Uterus (tissue), 4 donors: ENCODE results near the gene WDR17. TPM values are rescaled to one million over a fixed set of nuclear protein-coding genes. Genes with fewer than 3 reads are reported as not detected.

Experiments used
- DNase-seq, 2 donors: peaks; one replicate each; pipeline ENCODE4 v3.0.0-alpha.2; 2019 to 2020
- H3K27ac ChIP-seq, 2 donors: fragments of 200-600 bp; sonication (generic); 1 replicate in 1 of 2; 2 replicates in 1 of 2; pipeline ENCODE4 v1.5.1; 2016 to 2018
- H3K27me3 ChIP-seq, 2 donors: fragments of 200-600 bp; sonication (generic); one replicate each; pipeline ENCODE4 v1.5.1; 2018 to 2019; ENCODE audit warnings: control low read depth in 1 of 2
- H3K36me3 ChIP-seq, 2 donors: fragments of 200-600 bp; sonication (generic); one replicate each; pipeline ENCODE4 v1.5.1; 2019; ENCODE audit warnings: control low read depth in 1 of 2
- H3K4me1 ChIP-seq, 2 donors: fragments of 200-600 bp; sonication (generic); one replicate each; pipeline ENCODE4 v1.5.1; 2018 to 2019; ENCODE audit warnings: control low read depth in 1 of 2
- H3K4me3 ChIP-seq, 2 donors: fragments of 200-600 bp; sonication (generic); 1 replicate in 1 of 2; 2 replicates in 1 of 2; pipeline ENCODE4 v1.5.1; 2018 to 2019; ENCODE audit warnings: mild to moderate bottlenecking in 1 of 2
- H3K9me3 ChIP-seq, 2 donors: fragments of 200-600 bp; sonication (generic); one replicate each; pipeline ENCODE4 v1.5.1; 2019; ENCODE audit warnings: control low read depth in 1 of 2
- POLR2A ChIP-seq, 2 donors: fragments of 450-650 bp; IDR thresholded peaks; one replicate each; pipeline ENCODE4 v1.6.1; 2016; ENCODE audit warnings: antibody characterized with exemption in 2 of 2, mild to moderate bottlenecking in 1 of 2, moderate library complexity in 1 of 2
- intact Hi-C: fragments of 100-400 bp; cut with DNase I; formaldehyde crosslinking; loops from one replicate; pipeline ENCODE4 v1.15.1; 2023; ENCODE audit warnings: low total_unique reads
- total RNA-seq, 4 donors: library from RNA; depleted of rRNA in 3 of 4; stranded (reverse); fragments of >200 nt in 3 of 4; gene quantifications; one replicate each; pipeline versions ENCODE4 v1.1.0 to v1.2.4, GENCODE V29; 2014 to 2023
- TF ChIP-seq, protein P1 (sequence below), 4 experiments: fragments of 200-600 bp in 2 of 4; fragments of 450-650 bp in 2 of 4; sonication (generic) in 2 of 4; IDR thresholded peaks; one replicate each; pipeline ENCODE4 v1.5.1; 2016 to 2019; ENCODE audit warnings: antibody characterized with exemption in 4 of 4, mild to moderate bottlenecking in 2 of 4, moderate library complexity in 1 of 4
- donor health status: DM: yes; HTN: yes; CAD: no.

Gene WDR17
- total RNA-seq, 4 donors from 2014 or later, result 0.51 to 7.2 (median 4.5) TPM

- TF ChIP-seq, protein P1, sequence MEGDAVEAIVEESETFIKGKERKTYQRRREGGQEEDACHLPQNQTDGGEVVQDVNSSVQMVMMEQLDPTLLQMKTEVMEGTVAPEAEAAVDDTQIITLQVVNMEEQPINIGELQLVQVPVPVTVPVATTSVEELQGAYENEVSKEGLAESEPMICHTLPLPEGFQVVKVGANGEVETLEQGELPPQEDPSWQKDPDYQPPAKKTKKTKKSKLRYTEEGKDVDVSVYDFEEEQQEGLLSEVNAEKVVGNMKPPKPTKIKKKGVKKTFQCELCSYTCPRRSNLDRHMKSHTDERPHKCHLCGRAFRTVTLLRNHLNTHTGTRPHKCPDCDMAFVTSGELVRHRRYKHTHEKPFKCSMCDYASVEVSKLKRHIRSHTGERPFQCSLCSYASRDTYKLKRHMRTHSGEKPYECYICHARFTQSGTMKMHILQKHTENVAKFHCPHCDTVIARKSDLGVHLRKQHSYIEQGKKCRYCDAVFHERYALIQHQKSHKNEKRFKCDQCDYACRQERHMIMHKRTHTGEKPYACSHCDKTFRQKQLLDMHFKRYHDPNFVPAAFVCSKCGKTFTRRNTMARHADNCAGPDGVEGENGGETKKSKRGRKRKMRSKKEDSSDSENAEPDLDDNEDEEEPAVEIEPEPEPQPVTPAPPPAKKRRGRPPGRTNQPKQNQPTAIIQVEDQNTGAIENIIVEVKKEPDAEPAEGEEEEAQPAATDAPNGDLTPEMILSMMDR (IDR thresholded peaks at IDR 0.05), result no peak
- TF ChIP-seq POLR2A (IDR thresholded peaks at IDR 0.05), result no peak
- Histone ChIP-seq H3K27ac (no peak overlapping the region), H3K4me1 (no peaks in the 10 kb centered on the region), H3K4me3 (no peak overlapping the region), H3K9me3 (no peaks in the 10 kb centered on the region), H3K27me3 (no peaks in the 10 kb centered on the region), H3K36me3 (no peaks in the 10 kb centered on the region)
- intact Hi-C loops, result no loop called here
- no peak for DNase-seq
Measured at GRCh38 chr4:176032454-176032853, 33.2 kb upstream of the WDR17 start.

DNA sequence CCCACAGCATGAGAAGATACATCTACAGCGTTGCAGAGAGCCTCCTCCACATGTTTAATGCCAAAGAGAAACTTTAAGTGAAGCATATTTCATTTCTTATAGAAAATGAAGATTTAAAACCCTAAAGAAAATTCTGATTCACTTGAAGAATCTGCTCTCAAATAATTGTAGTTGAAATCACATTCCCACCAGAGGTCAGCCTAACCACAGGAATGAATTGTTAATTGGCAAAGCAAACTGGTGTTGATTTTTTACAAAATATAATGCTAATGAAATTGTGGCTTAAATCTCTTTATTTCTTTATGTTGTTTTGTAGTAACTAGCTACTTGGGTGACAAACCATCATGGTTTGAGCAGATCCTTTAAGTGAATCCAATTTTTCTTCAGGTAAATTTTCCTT, 31.1 kb upstream of the WDR17 start:
- intact Hi-C loops, result no loop called here
- no peak for TF ChIP-seq POLR2A (IDR thresholded peaks at IDR 0.05)
- TF ChIP-seq, protein P1 (IDR thresholded peaks at IDR 0.05), result peak; percentile 33 to 55 (median 46)

DNA sequence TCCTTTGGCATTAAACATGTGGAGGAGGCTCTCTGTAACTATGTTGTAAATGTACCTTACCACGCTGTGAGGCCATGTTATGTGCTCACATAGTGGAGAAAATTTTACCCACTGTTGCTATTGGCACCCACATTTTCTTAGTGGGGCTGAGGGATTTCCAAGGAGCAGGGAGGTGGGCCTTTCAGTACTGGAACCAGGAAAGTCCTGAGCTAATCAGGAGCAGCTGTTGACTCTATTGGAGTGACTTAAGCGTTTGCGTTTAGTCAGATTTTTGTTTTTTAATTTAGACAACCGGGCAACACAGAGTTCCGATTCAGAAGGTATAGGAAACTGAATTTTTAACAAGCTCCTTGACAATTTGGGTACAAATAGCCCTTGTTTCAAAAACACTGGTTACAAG, 30.7 kb upstream of the WDR17 start:
- no peak for TF ChIP-seq POLR2A (IDR thresholded peaks at IDR 0.05)
- intact Hi-C loops, result no loop called here
- no peaks in the 10 kb centered on the region for H3K4me1 ChIP-seq

More for the DNA sequence above, 31.1 kb upstream of the WDR17 start:
- Histone ChIP-seq H3K27ac (no peak overlapping the region), H3K4me1 (no peaks in the 10 kb centered on the region), H3K4me3 (no peak overlapping the region), H3K36me3 (no peaks in the 10 kb centered on the region), H3K9me3 (no peaks in the 10 kb centered on the region), H3K27me3 (no peaks in the 10 kb centered on the region)
- DNase-seq, result peak in 1 of 2 donors; percentile 33

DNA sequence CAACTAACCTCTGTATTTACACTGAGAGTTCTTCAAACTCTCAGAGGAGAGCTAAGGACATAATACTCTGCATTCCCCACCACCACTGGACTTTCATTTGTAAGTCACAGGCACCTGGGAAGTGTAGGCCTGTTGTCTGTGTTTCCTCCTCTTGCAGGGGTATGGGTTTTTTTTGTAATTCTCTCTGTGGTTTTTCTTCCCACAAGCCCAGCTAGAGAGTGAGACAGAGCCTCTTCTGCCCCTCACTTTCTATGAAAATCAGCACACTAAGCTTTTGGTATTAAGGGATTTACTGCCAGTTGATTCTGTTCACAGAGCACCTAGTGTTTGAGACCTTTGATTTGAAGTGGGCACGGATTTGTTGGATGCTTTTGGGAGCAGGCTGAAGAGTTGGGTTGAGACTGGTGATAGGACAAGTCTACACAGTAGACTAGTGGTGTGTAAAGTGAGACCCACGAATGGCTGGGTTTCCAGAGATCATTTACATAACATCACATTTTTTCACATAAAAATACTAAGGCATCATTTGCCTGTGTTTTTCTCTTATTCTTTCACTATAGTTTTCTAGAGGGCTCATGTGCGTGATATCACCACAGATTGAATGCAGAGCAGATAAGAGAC, 28.9 kb upstream of the WDR17 start:
- no peaks in the 10 kb centered on the region for H3K4me1 ChIP-seq
- no peaks in the 10 kb centered on the region for H3K27me3 ChIP-seq
- H3K9me3 ChIP-seq, result no peaks in the 10 kb centered on the region
- no peaks in the 10 kb centered on the region for H3K36me3 ChIP-seq
- no peak overlapping the region for H3K27ac ChIP-seq
- no peak for DNase-seq
- intact Hi-C loops, result no loop called here
- H3K4me3 ChIP-seq, result no peak overlapping the region
- TF ChIP-seq, protein P1 (IDR thresholded peaks at IDR 0.05), result no peak
- no peak for TF ChIP-seq POLR2A (IDR thresholded peaks at IDR 0.05)

More for the DNA sequence above, 30.7 kb upstream of the WDR17 start:
- H3K36me3 ChIP-seq, result no peaks in the 10 kb centered on the region
- H3K4me3 ChIP-seq, result no peak overlapping the region
- H3K27me3 ChIP-seq, result no peaks in the 10 kb centered on the region
- H3K27ac ChIP-seq, result no peak overlapping the region
- H3K9me3 ChIP-seq, result no peaks in the 10 kb centered on the region
- no peak for DNase-seq

GRCh38 chr4:176038789-176039188, 26.9 kb upstream of the WDR17 start:
- H3K27ac ChIP-seq, result no peak overlapping the region
- no peaks in the 10 kb centered on the region for H3K9me3 ChIP-seq
- no peaks in the 10 kb centered on the region for H3K4me1 ChIP-seq
- no peak for TF ChIP-seq POLR2A (IDR thresholded peaks at IDR 0.05)
- TF ChIP-seq, protein P1 (IDR thresholded peaks at IDR 0.05), result no peak
- no peaks in the 10 kb centered on the region for H3K27me3 ChIP-seq
- no peaks in the 10 kb centered on the region for H3K36me3 ChIP-seq
- no peak for DNase-seq
- intact Hi-C loops, result no loop called here
- no peak overlapping the region for H3K4me3 ChIP-seq
